Adrenal gland (tissue), 5 donors: ENCODE results near the gene ANKDD1A.

Source experiments
- CTCF ChIP-seq, 6 experiments: fragments of 450-650 bp in 4 of 6; fragments of 200-600 bp in 2 of 6; sonication (generic) in 1 of 6; IDR thresholded peaks; 1 replicate in 5 of 6; 2 replicates in 1 of 6; pipeline versions ENCODE4 v1.5.1 to v1.8.0; 2016 to 2021; ENCODE audit warnings: antibody characterized with exemption in 6 of 6, mild to moderate bottlenecking in 2 of 6, moderate library complexity in 1 of 6
- POLR2A ChIP-seq, 2 donors: fragments of 450-650 bp; IDR thresholded peaks; one replicate each; pipeline ENCODE4 v1.6.1; 2017; ENCODE audit warnings: antibody characterized with exemption in 2 of 2, mild to moderate bottlenecking in 2 of 2, moderate library complexity in 1 of 2
- donor health status: DM: no; HTN: no; CAD: no.

- TF ChIP-seq CTCF (IDR thresholded peaks at IDR 0.05) (no peak), POLR2A (IDR thresholded peaks at IDR 0.05) (no peak)
These were observed 93.3 kb downstream of the ANKDD1A start for GRCh38 chr15:65004993-65005392.
